ENCODE results near the gene SRRM3. TPM values are rescaled to one million over a fixed set of nuclear protein-coding genes. Genes with fewer than 3 reads are reported as not detected.
"Not testable (repeated sequence)": the region's sequence is repeated elsewhere in the genome, so short reads cannot be mapped to it uniquely, and the experiment has no call there.

SRRM3 gene
- total and polyA plus RNA-seq, 2 experiments from 2014 or later = 8.6 to 13.8 TPM

- H3K4me3 ChIP-seq; H3K36me3 ChIP-seq (ENCODE audit: insufficient read depth); H3K27me3 ChIP-seq (ENCODE audit: insufficient read depth); ATAC-seq; H3K4me3 Mint-ChIP-seq; DNase-seq (ENCODE audit: low spot score); H3K79me2 ChIP-seq (replicated peaks; ENCODE audit: insufficient read depth); H3K27ac Mint-ChIP-seq; H3K27me3 Mint-ChIP-seq (ENCODE audit: insufficient read depth, low read depth, poor library complexity); H3F3A ChIP-seq (replicated peaks; ENCODE audit: low read depth); H3K4me2 ChIP-seq; H3K27ac ChIP-seq (ENCODE audit: low read depth); H3K9me2 ChIP-seq (ENCODE audit: insufficient read depth); H2AFZ ChIP-seq; H4K20me1 ChIP-seq (replicated peaks; ENCODE audit: insufficient read depth); H3K36me3 Mint-ChIP-seq (ENCODE audit: low read depth): not testable (repeated sequence)
- peaks cover 12% of the 10 kb centered on the region for H3K4me1 ChIP-seq (ENCODE audit: insufficient read depth)
- peaks cover 10% of the 10 kb centered on the region for H3K9me3 Mint-ChIP-seq
- peaks cover 17% of the 10 kb centered on the region for H3K4me1 Mint-ChIP-seq
Measured at GRCh38 chr7:76242517-76243063, 40.9 kb downstream of the SRRM3 start.

- Histone ChIP-seq H3K27ac (ENCODE audit: low read depth) (no peak overlapping the region), H3K36me3 (ENCODE audit: insufficient read depth) (no peaks in the 10 kb centered on the region), H2AFZ (no peak overlapping the region), H3F3A (replicated peaks; ENCODE audit: low read depth) (0 out of 2 replicates have a peak, but pooled peaks cover 4% of the 10 kb centered on the region), H3K27me3 (ENCODE audit: insufficient read depth) (no peaks in the 10 kb centered on the region), H4K20me1 (replicated peaks; ENCODE audit: insufficient read depth) (no peaks in the 10 kb centered on the region), H3K4me1 (ENCODE audit: insufficient read depth) (peaks cover 7% of the 10 kb centered on the region), H3K4me3 (no peak overlapping the region), H3K9me2 (ENCODE audit: insufficient read depth) (no peaks in the 10 kb centered on the region), H3K4me2 (peak overlapping the region; percentile 65), H3K79me2 (replicated peaks; ENCODE audit: insufficient read depth) (no peaks in the 10 kb centered on the region)
- ATAC-seq (peak; percentile 81), DNase-seq (ENCODE audit: low spot score) (no peak)
- peaks cover 10% of the 10 kb centered on the region for H3K9me3 Mint-ChIP-seq
- H3K4me1 Mint-ChIP-seq = peaks cover 7% of the 10 kb centered on the region
- H3K4me3 Mint-ChIP-seq = no peak overlapping the region
- peak overlapping the region; percentile 2; the same call in 1 of the 2 replicates for H3K27ac Mint-ChIP-seq
- peaks cover 4% of the 10 kb centered on the region for H3K36me3 Mint-ChIP-seq (ENCODE audit: low read depth)
- TF ChIP-seq NANOG (IDR thresholded peaks at IDR 0.05; ENCODE audit: borderline replicate concordance) = no peak
- TF ChIP-seq ZNF114 (CRISPR knock-in tag; IDR thresholded peaks at IDR 0.05) = no peak
- no peak for TF ChIP-seq EZH2 (IDR thresholded peaks at IDR 0.05; ENCODE audit: low read depth, unreplicated experiment)
- TF ChIP-seq ZNF331 (CRISPR knock-in tag; IDR thresholded peaks at IDR 0.05; ENCODE audit: low read depth) = no peak
- TF ChIP-seq CREB1 (CRISPR knock-in tag; IDR thresholded peaks at IDR 0.05; ENCODE audit: low read depth) = no peak
- no peak for TF ChIP-seq ETS1 (IDR thresholded peaks at IDR 0.05)
- no peak for TF ChIP-seq JUNB (IDR thresholded peaks at IDR 0.05; ENCODE audit: unreplicated experiment)
- no peak for TF ChIP-seq POLR2AphosphoS5 (IDR thresholded peaks at IDR 0.05; ENCODE audit: low read depth)
- H3K27me3 Mint-ChIP-seq (ENCODE audit: insufficient read depth, low read depth, poor library complexity) = peaks cover 6% of the 10 kb centered on the region
Measured at GRCh38 chr7:76244781-76245391, 43.2 kb downstream of the SRRM3 start.

GRCh38 chr7:76246804-76247389 is 45.2 kb downstream of the SRRM3 start:
- Histone ChIP-seq H3K27ac (ENCODE audit: low read depth) (no peak overlapping the region), H3K27me3 (ENCODE audit: insufficient read depth) (no peaks in the 10 kb centered on the region), H4K20me1 (replicated peaks; ENCODE audit: insufficient read depth) (no peaks in the 10 kb centered on the region), H3K79me2 (replicated peaks; ENCODE audit: insufficient read depth) (no peaks in the 10 kb centered on the region), H3K4me3 (no peak overlapping the region), H3K36me3 (ENCODE audit: insufficient read depth) (no peaks in the 10 kb centered on the region), H3K9me2 (ENCODE audit: insufficient read depth) (no peaks in the 10 kb centered on the region), H3F3A (replicated peaks; ENCODE audit: low read depth) (0 out of 2 replicates have a peak, but pooled peaks cover 9% of the 10 kb centered on the region), H2AFZ (no peak overlapping the region), H3K4me2 (no peak overlapping the region), H3K4me1 (ENCODE audit: insufficient read depth) (peaks cover 17% of the 10 kb centered on the region)
- no peak overlapping the region for H3K4me3 Mint-ChIP-seq
- peaks cover 2% of the 10 kb centered on the region for H3K36me3 Mint-ChIP-seq (ENCODE audit: low read depth)
- no peak overlapping the region for H3K27ac Mint-ChIP-seq
- H3K4me1 Mint-ChIP-seq = peaks cover 15% of the 10 kb centered on the region
- H3K27me3 Mint-ChIP-seq (ENCODE audit: insufficient read depth, low read depth, poor library complexity) = peaks cover 6% of the 10 kb centered on the region
- no peak for ATAC-seq
- H3K9me3 Mint-ChIP-seq = peaks cover 6% of the 10 kb centered on the region
- no peak for DNase-seq (ENCODE audit: low spot score)
- TF ChIP-seq CREB1 (CRISPR knock-in tag; IDR thresholded peaks at IDR 0.05; ENCODE audit: low read depth) (no peak), NANOG (IDR thresholded peaks at IDR 0.05; ENCODE audit: borderline replicate concordance) (no peak), JUNB (IDR thresholded peaks at IDR 0.05; ENCODE audit: unreplicated experiment) (no peak), ETS1 (IDR thresholded peaks at IDR 0.05) (no peak), STAT1 (IDR thresholded peaks at IDR 0.05; ENCODE audit: unreplicated experiment) (no peak), EZH2phosphoT487 (IDR thresholded peaks at IDR 0.05; ENCODE audit: unreplicated experiment) (no peak), EZH2 (IDR thresholded peaks at IDR 0.05; ENCODE audit: low read depth, unreplicated experiment) (no peak), ZNF114 (CRISPR knock-in tag; IDR thresholded peaks at IDR 0.05) (no peak)

All from GM23338 (cell line).